Osteocyte (in vitro differentiated cells): ENCODE results near the gene TEX26. TPM values are rescaled to one million over a fixed set of nuclear protein-coding genes. Genes with fewer than 3 reads are reported as not detected.

Experiments
- DNase-seq: peaks from one replicate; pipeline ENCODE4 v3.0.0; 2021; ENCODE audit warnings: mixed read lengths; ENCODE audit not compliant: unreplicated experiment; ENCODE audit errors: extremely low spot score
- H3K27ac Mint-ChIP-seq: one replicate; pipeline ENCODE4 v1.8.0; 2021; ENCODE audit warnings: mild to moderate bottlenecking, mixed read lengths; ENCODE audit not compliant: unreplicated experiment
- H3K27me3 Mint-ChIP-seq: one replicate; pipeline ENCODE4 v1.8.0; 2021; ENCODE audit warnings: mixed read lengths; ENCODE audit not compliant: unreplicated experiment
- H3K36me3 Mint-ChIP-seq: one replicate; pipeline ENCODE4 v1.8.0; 2021; ENCODE audit warnings: mixed read lengths; ENCODE audit not compliant: unreplicated experiment
- H3K4me1 Mint-ChIP-seq: one replicate; pipeline ENCODE4 v1.8.0; 2021; ENCODE audit warnings: mixed read lengths; ENCODE audit not compliant: unreplicated experiment
- H3K4me3 Mint-ChIP-seq: one replicate; pipeline ENCODE4 v1.8.0; 2021; ENCODE audit warnings: mild to moderate bottlenecking, moderate library complexity, mixed read lengths; ENCODE audit not compliant: unreplicated experiment
- H3K9me3 Mint-ChIP-seq: one replicate; pipeline ENCODE4 v1.8.0; 2021; ENCODE audit warnings: mixed read lengths; ENCODE audit not compliant: unreplicated experiment
- total RNA-seq: library from RNA; stranded (reverse); gene quantifications from 2 replicates; pipeline ENCODE4 v1.2.1, GENCODE V29; 2021
- TF ChIP-seq, protein P1 (sequence below): fragments of 200-600 bp; sonication (generic); IDR thresholded peaks from 2 replicates; pipeline ENCODE4 v1.5.0; 2021; ENCODE audit warnings: antibody characterized with exemption, mild to moderate bottlenecking, moderate library complexity

The TEX26 gene
- total RNA-seq, 1 donor from 2014 or later: not detected

DNA sequence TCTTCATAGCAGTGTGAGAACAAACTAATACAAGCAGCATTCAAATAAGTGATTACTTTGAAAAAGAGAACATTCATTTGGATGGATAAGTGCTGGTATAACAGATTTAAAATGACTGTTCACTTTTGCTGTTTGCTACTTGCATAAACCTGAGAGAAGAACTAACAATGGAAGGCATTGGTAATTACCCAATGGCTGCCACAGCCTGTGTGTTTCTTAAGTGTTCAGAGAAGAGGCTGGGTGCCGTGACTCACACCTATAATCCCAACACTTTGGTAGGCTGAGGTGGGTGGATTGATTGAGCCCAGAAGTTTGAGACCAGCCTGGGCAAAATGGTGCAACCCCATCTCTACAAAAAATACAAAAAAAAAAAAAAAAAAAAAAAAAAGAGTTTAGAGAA lies 4.9 kb upstream of the TEX26 start:
- H3K4me3 Mint-ChIP-seq: no peak overlapping the region
- H3K27ac Mint-ChIP-seq: no peak overlapping the region
- H3K36me3 Mint-ChIP-seq: peaks cover 2% of the 10 kb centered on the region
- peaks cover 16% of the 10 kb centered on the region for H3K27me3 Mint-ChIP-seq
- DNase-seq: no peak
- peaks cover 9% of the 10 kb centered on the region for H3K4me1 Mint-ChIP-seq
- TF ChIP-seq, protein P1, sequence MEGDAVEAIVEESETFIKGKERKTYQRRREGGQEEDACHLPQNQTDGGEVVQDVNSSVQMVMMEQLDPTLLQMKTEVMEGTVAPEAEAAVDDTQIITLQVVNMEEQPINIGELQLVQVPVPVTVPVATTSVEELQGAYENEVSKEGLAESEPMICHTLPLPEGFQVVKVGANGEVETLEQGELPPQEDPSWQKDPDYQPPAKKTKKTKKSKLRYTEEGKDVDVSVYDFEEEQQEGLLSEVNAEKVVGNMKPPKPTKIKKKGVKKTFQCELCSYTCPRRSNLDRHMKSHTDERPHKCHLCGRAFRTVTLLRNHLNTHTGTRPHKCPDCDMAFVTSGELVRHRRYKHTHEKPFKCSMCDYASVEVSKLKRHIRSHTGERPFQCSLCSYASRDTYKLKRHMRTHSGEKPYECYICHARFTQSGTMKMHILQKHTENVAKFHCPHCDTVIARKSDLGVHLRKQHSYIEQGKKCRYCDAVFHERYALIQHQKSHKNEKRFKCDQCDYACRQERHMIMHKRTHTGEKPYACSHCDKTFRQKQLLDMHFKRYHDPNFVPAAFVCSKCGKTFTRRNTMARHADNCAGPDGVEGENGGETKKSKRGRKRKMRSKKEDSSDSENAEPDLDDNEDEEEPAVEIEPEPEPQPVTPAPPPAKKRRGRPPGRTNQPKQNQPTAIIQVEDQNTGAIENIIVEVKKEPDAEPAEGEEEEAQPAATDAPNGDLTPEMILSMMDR: no peak
- no peaks in the 10 kb centered on the region for H3K9me3 Mint-ChIP-seq

DNA sequence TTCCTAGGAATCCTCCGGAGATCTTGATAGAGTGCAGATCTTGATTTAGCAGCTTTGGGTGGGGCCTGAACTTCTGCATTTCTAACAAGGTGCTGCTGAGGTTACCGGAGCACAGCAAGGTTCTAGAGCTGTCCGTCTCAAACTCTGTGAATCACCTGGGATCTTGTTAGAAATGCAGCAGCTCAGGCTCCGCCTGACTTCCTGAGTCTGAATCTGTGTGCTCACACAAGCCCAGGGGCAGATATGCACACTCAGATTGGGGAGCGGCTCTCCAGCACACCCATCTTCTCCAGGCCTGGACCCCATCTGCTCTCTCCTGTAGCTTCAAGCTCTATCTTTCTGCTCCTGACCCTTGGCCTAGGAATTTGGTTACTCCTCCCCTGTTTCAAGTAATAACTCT lies 3.5 kb upstream of the TEX26 start:
- Mint-ChIP-seq H3K36me3 (no peaks in the 10 kb centered on the region), H3K4me3 (no peak overlapping the region), H3K27me3 (peaks cover 19% of the 10 kb centered on the region), H3K9me3 (no peaks in the 10 kb centered on the region), H3K27ac (no peak overlapping the region), H3K4me1 (peaks cover 9% of the 10 kb centered on the region)
- no peak for DNase-seq
- TF ChIP-seq, protein P1: no peak

DNA sequence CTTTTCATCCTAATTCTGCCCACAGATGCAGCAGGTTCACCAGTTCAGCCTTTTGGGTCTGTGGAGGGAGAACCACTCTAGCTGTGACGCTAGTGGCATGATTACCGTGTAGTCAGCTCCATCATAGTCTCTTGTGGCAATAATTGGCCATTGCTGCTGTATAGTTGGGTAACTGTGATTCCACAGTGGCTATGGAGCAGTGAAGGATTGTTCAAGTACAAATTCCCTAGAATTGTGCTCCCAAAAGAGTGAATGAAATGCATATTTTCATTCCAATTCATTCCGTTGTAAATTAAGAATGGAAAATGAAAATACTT lies 856 bp downstream of the TEX26 start:
- H3K4me3 Mint-ChIP-seq: no peak overlapping the region
- H3K36me3 Mint-ChIP-seq: no peaks in the 10 kb centered on the region
- H3K4me1 Mint-ChIP-seq: peaks cover 4% of the 10 kb centered on the region
- TF ChIP-seq, protein P1: no peak
- H3K27ac Mint-ChIP-seq: no peak overlapping the region
- no peak for DNase-seq
- H3K27me3 Mint-ChIP-seq: peaks cover 34% of the 10 kb centered on the region
- H3K9me3 Mint-ChIP-seq: peaks cover 5% of the 10 kb centered on the region

DNA sequence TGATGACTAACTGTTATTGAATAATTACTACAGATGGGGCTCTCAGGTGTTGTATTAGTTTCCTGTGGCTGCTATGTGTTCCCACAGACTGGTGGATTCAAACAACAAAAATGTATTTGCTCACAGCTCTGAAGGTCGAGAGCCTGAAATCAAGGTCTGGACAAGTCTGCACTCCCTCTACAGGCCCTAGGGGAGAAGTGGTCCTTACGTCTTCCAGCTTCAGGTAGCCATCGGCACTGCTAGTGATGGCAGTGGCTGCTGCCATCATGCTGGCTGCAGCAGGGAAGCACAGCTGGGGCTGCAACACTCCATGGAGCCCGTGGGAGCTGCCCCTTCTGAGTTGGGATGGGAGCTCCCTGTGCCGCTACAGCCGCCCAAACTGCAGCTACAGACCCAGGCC lies 1.9 kb downstream of the TEX26 start:
- Mint-ChIP-seq H3K27me3 (peaks cover 31% of the 10 kb centered on the region), H3K36me3 (no peaks in the 10 kb centered on the region), H3K27ac (no peak overlapping the region), H3K4me1 (peaks cover 4% of the 10 kb centered on the region), H3K9me3 (peaks cover 5% of the 10 kb centered on the region), H3K4me3 (no peak overlapping the region)
- no peak for DNase-seq
- TF ChIP-seq, protein P1: no peak

DNA sequence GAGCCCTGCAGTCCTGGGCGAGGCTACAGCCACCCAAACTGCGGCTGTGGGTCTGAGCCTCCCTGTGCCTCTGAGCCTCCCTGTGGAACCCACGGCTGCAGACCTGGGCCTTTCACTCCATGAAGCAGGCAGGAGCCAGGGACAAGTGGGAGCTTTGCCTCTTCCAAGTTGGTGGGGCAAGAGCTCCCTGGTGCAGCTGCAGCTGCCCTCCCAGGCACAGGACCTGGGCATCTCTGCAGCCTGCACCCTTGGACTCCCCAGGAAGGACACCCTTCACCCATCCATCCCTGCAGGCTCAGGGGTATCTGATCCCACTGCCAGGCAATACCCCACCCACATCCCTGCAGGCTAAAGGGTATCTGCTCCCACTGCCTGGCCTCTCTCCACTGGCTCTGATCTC lies 2.3 kb downstream of the TEX26 start:
- Mint-ChIP-seq H3K36me3 (no peaks in the 10 kb centered on the region), H3K4me1 (peaks cover 4% of the 10 kb centered on the region), H3K9me3 (peaks cover 5% of the 10 kb centered on the region), H3K27me3 (peaks cover 31% of the 10 kb centered on the region), H3K4me3 (no peak overlapping the region), H3K27ac (no peak overlapping the region)
- TF ChIP-seq, protein P1: no peak
- no peak for DNase-seq
